ENCODE data around the gene OR10AD1. TPM values are rescaled to one million over a fixed set of nuclear protein-coding genes. Genes with fewer than 3 reads are reported as not detected.

Gene OR10AD1
- total RNA-seq, 2 experiments from 2014 or later: not detected

DNA sequence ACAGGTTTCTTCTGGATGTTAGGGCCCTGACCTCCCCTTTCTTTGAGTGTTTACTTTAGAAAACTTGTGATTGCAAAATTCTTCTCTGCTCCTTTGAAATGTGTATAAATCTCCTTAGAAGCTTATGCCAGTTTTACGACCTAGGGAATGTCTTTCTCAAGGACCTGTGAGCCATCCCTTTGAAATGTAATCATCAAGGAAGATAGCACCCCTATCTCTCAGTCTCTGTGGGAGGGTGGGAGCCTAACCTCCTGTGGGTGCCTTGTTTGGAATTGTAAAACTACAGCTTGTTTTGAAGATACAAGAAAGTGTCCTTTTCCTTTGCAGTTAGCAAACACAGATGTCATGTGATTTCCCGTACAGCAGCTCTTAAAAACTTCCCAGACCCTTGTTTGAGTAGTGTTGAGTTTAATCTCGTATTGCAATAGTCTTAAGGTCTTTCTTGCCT is 3.3 kb downstream of the OR10AD1 start:
- H3K4me3 Mint-ChIP-seq: peak overlapping the region; percentile 86
- Histone ChIP-seq H3K9me3 (ENCODE audit: control insufficient read depth in 1 of 2, insufficient read depth in 1 of 2, low read length in 2 of 2) (peaks cover 8 to 19% of the 10 kb centered on the region in 2 experiments), H3K27ac (ENCODE audit: low read depth in 1 of 2, low read length in 2 of 2) (peak overlapping the region; percentile 96 to 99), H3K36me3 (ENCODE audit: insufficient read depth, low read length) (peaks cover 2% of the 10 kb centered on the region), H3K4me1 (ENCODE audit: insufficient read depth, low read length) (peaks cover 39% of the 10 kb centered on the region), H3K27me3 (ENCODE audit: control insufficient read depth in 1 of 2, insufficient read depth in 2 of 2, low read length in 2 of 2) (no peaks in the 10 kb centered on the region), H3K4me3 (ENCODE audit: low read length) (peak overlapping the region; percentile 97)
- ChIA-PET POLR2A (interaction anchor here (0.6 to 5.5 kb wide), 23 partner anchors 10 to 1007 kb away, joined by 3 to 73 read pairs (median 6); partner anchors contain the start of genes ASB8, CCDC184, CCNT1 and KANSL2), CTCF (interaction anchor here (3.2 to 5.2 kb wide), 2 partner anchors 10 to 16 kb away, joined by 23 to 25 read pairs; partner anchors contain the start of gene CCDC184)
- peaks cover 13% of the 10 kb centered on the region for H3K9me3 Mint-ChIP-seq
- H3K36me3 Mint-ChIP-seq (ENCODE audit: low read depth): peaks cover 66% of the 10 kb centered on the region
- ATAC-seq (ENCODE audit: poor library complexity) (no peak), DNase-seq (peak in 6 of 14 experiments; percentile 10 to 50 (median 34))
- H3K4me1 Mint-ChIP-seq (ENCODE audit: low read depth): peaks cover 54% of the 10 kb centered on the region
- peak overlapping the region; percentile 87 for H3K27ac Mint-ChIP-seq
- TF ChIP-seq, protein P1, sequence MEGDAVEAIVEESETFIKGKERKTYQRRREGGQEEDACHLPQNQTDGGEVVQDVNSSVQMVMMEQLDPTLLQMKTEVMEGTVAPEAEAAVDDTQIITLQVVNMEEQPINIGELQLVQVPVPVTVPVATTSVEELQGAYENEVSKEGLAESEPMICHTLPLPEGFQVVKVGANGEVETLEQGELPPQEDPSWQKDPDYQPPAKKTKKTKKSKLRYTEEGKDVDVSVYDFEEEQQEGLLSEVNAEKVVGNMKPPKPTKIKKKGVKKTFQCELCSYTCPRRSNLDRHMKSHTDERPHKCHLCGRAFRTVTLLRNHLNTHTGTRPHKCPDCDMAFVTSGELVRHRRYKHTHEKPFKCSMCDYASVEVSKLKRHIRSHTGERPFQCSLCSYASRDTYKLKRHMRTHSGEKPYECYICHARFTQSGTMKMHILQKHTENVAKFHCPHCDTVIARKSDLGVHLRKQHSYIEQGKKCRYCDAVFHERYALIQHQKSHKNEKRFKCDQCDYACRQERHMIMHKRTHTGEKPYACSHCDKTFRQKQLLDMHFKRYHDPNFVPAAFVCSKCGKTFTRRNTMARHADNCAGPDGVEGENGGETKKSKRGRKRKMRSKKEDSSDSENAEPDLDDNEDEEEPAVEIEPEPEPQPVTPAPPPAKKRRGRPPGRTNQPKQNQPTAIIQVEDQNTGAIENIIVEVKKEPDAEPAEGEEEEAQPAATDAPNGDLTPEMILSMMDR (IDR thresholded peaks at IDR 0.05): no peak
- intact Hi-C loops (cut with DNase I, micrococcal nuclease): loop anchor here (5.0 kb wide), 4 partner anchors 88 to 153 kb away; partner anchors contain the start of genes SENP1 (in 1 of the 2) and ZNF641 (in 1 of the 2)
- H3K27me3 Mint-ChIP-seq: peaks cover 2% of the 10 kb centered on the region

DNA sequence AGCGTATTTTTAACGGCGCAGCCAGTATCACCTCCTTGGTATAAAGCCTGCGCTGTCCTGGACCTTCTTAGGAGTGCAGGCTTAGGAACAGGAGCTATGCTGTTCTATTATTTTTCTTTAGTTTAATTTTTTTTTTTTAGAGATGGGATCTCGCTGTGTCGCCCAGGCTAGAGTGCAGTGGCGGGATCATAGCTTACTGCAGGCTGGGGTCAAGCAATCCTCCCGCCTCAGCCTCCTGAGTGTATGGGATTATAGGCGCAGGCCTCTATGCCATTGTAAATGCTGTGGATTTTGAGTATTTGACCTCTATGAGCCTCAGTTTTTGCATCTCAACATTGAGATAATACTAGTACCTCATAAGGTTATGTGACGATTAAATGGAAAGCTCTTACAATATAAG is 4.1 kb downstream of the OR10AD1 start:
- no peak for DNase-seq

DNA sequence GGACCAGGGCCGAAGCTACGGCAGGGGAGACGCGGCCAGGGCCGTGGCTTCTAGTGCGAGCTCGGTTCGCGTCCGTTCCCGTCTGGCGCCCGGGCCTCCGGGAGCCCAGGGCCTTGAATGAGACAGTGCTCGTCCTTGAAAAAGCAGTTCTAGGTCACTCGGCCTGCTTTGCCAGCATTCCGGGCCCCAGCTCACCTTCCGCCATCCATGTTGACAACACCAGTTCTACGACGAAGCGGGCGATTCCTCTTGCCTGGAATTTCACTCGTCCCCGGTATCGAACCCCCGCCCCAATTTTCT is 4.5 kb downstream of the OR10AD1 start:
- Mint-ChIP-seq H3K4me1 (ENCODE audit: low read depth) (peaks cover 50% of the 10 kb centered on the region), H3K4me3 (peak overlapping the region; percentile 86), H3K27ac (peak overlapping the region; percentile 87), H3K27me3 (peaks cover 5% of the 10 kb centered on the region), H3K36me3 (ENCODE audit: low read depth) (peaks cover 54% of the 10 kb centered on the region), H3K9me3 (peaks cover 10% of the 10 kb centered on the region)
- Histone ChIP-seq H3K27ac (ENCODE audit: low read depth in 1 of 2, low read length in 2 of 2) (peak overlapping the region; percentile 96 to 99), H3K27me3 (ENCODE audit: control insufficient read depth in 1 of 2, insufficient read depth in 2 of 2, low read length in 2 of 2) (no peaks in the 10 kb centered on the region), H3K36me3 (ENCODE audit: insufficient read depth, low read length) (no peaks in the 10 kb centered on the region), H3K4me3 (ENCODE audit: low read length) (peak overlapping the region; percentile 97), H3K4me1 (ENCODE audit: insufficient read depth, low read length) (peaks cover 39% of the 10 kb centered on the region), H3K9me3 (ENCODE audit: control insufficient read depth in 1 of 2, insufficient read depth in 1 of 2, low read length in 2 of 2) (peaks cover 4 to 13% of the 10 kb centered on the region in 2 experiments)
- POLR2A ChIA-PET: interaction anchor here (0.9 to 5.5 kb wide), 22 partner anchors 9 to 493 kb away, joined by 3 to 73 read pairs (median 6); partner anchors contain the start of genes ASB8, CCDC184, KANSL2 and RPAP3
- intact Hi-C loops (cut with DNase I, micrococcal nuclease): loop anchor here (1.0 to 5.0 kb wide), 4 partner anchors 41 to 154 kb away; partner anchors contain the start of genes ASB8 (in 1 of the 2), SENP1 (in 1 of the 2) and ZNF641 (in 1 of the 2)
- CTCF ChIA-PET: interaction anchor here (1.3 to 5.2 kb wide), 7 partner anchors 9 to 420 kb away, joined by 3 to 25 read pairs (median 8); partner anchors contain the start of genes ASB8 and CCDC184
- ATAC-seq (ENCODE audit: poor library complexity) (peak; percentile 12), DNase-seq (peak in 9 of 14 experiments; percentile 20 to 50 (median 32))
- TF ChIP-seq, protein P1 (IDR thresholded peaks at IDR 0.05): no peak

More for the DNA sequence above, 4.1 kb downstream of the OR10AD1 start:
- ChIA-PET CTCF (interaction anchor here (1.4 to 5.2 kb wide), 4 partner anchors 9 to 420 kb away, joined by 8 to 25 read pairs (median 16); partner anchors contain the start of gene CCDC184), POLR2A (interaction anchor here (0.6 to 5.5 kb wide), 24 partner anchors 9 to 493 kb away, joined by 3 to 73 read pairs (median 6); partner anchors contain the start of genes ASB8, CCDC184, KANSL2 and RPAP3)
- Mint-ChIP-seq H3K27ac (peak overlapping the region; percentile 87), H3K4me1 (ENCODE audit: low read depth) (peaks cover 54% of the 10 kb centered on the region), H3K9me3 (peaks cover 10% of the 10 kb centered on the region), H3K36me3 (ENCODE audit: low read depth) (peaks cover 58% of the 10 kb centered on the region), H3K4me3 (peak overlapping the region; percentile 86), H3K27me3 (peaks cover 5% of the 10 kb centered on the region)
- H3K9me3 ChIP-seq (ENCODE audit: control insufficient read depth in 1 of 2, insufficient read depth in 1 of 2, low read length in 2 of 2): peaks cover 8 to 13% of the 10 kb centered on the region in 2 experiments
- H3K36me3 ChIP-seq (ENCODE audit: insufficient read depth, low read length): no peaks in the 10 kb centered on the region
- H3K27me3 ChIP-seq (ENCODE audit: control insufficient read depth in 1 of 2, insufficient read depth in 2 of 2, low read length in 2 of 2): no peaks in the 10 kb centered on the region
- intact Hi-C loops (cut with DNase I, micrococcal nuclease): loop anchor here (1.0 to 5.0 kb wide), 4 partner anchors 42 to 153 kb away; partner anchors contain the start of genes ASB8 (in 1 of the 2), SENP1 (in 1 of the 2) and ZNF641 (in 1 of the 2)
- peak overlapping the region; percentile 97 for H3K4me3 ChIP-seq (ENCODE audit: low read length)
- H3K27ac ChIP-seq (ENCODE audit: low read depth in 1 of 2, low read length in 2 of 2): peak overlapping the region; percentile 96 to 99
- TF ChIP-seq, protein P1 (IDR thresholded peaks at IDR 0.05): no peak
- H3K4me1 ChIP-seq (ENCODE audit: insufficient read depth, low read length): peaks cover 39% of the 10 kb centered on the region
- ATAC-seq (ENCODE audit: poor library complexity): no peak

All from CD4-positive, alpha-beta T cell (primary cell).